ENCODE data around the gene FOSB. TPM values are rescaled to one million over a fixed set of nuclear protein-coding genes. Genes with fewer than 3 reads are reported as not detected.

The FOSB gene
- total and polyA plus RNA-seq, 2 donors (not counting 1 experiment from before 2014, with no cell fraction given) = 2.8 to 24.9 TPM

DNA sequence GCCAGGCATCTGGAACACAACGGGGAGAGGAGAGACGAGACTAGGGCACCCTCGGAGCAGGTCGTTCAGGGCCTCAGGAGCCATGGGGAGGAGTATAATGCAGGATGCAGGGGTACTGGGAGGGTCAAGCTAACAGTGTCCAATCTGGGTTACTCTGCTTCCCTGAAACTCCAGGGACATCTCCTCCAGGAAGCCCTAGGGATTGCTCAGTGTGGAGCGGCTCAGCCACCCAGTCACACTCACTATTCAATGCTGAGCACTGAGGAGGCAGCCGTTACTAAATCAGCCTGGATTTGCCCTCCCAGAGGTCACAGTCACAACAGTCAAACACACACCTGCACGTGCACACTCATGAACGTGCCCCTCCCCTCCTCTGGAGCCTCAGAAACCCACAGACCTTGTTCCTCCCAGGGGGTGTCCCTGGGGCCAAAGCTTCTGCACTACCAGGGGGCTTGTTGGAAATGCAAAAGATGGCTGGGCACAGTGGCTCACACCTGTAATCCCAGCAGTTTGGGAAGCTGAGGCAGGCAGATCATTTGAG is 6.9 kb upstream of the FOSB start:
- Histone ChIP-seq H3K9me3 (ENCODE audit: control insufficient read depth, insufficient read depth, low read depth, low read length) (no peaks in the 10 kb centered on the region), H3K4me3 (replicated peaks in 1 of 4; ENCODE audit: control extremely low read depth in 1 of 4, insufficient read depth in 1 of 4, low read depth in 3 of 4, low read length in 4 of 4) (no peak overlapping the region), H3K4me2 (ENCODE audit: extremely low read depth, insufficient read depth, low read length) (no peak overlapping the region), H3K79me2 (ENCODE audit: control insufficient read depth, insufficient read depth, low read length) (no peaks in the 10 kb centered on the region), H2AFZ (ENCODE audit: low read length) (no peak overlapping the region), H3K36me3 (ENCODE audit: control insufficient read depth, insufficient read depth, low read length) (no peaks in the 10 kb centered on the region), H3K27me3 (ENCODE audit: control insufficient read depth, insufficient read depth, low read length) (no peaks in the 10 kb centered on the region), H3K4me1 (ENCODE audit: control insufficient read depth, extremely low read depth, insufficient read depth, low read length) (peaks cover 6% of the 10 kb centered on the region), H3K9ac (ENCODE audit: insufficient read depth, low read length) (no peak overlapping the region), H4K20me1 (ENCODE audit: control insufficient read depth, extremely low read depth, insufficient read depth, low read length) (no peaks in the 10 kb centered on the region), H3K27ac (ENCODE audit: insufficient read depth, low read length) (no peak overlapping the region)
- no peak for TF ChIP-seq CTCF (conservative IDR thresholded peaks at IDR 0.05 in 1 of 2, IDR thresholded peaks at IDR 0.05 in 1 of 2; ENCODE audit: low read depth in 1 of 2, low read length in 2 of 2)
- no peak for TF ChIP-seq EZH2 (IDR thresholded peaks at IDR 0.05; ENCODE audit: low read length, missing control alignments)
- DNase-seq (ENCODE audit: low read depth in 2 of 2) = no peak

DNA sequence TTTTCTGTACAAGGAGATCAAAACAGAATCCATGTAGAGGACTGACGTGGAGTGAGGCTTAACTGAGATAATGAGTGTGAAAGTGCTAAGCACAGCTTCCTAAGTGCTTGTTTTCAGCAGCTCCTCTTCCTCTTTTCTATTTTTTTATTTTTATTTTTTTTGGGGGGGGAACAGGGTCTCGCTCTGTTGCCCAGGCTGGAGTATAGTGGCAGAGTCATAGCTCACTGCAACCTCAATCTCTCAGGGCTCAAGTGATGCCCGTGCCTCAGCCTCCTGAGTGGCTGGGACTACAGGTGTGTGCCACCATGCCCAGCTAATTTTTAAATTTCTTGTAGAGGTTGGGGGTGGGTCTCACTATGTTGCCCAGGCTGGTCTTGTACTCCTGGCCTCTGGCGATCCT is 5.6 kb upstream of the FOSB start:
- H3K4me1 ChIP-seq (ENCODE audit: control insufficient read depth, extremely low read depth, insufficient read depth, low read length) = peaks cover 2% of the 10 kb centered on the region
- no peak for DNase-seq (ENCODE audit: low read depth in 2 of 2)
- no peak overlapping the region for H3K9ac ChIP-seq (ENCODE audit: insufficient read depth, low read length)
- H4K20me1 ChIP-seq (ENCODE audit: control insufficient read depth, extremely low read depth, insufficient read depth, low read length) = no peaks in the 10 kb centered on the region
- no peaks in the 10 kb centered on the region for H3K27me3 ChIP-seq (ENCODE audit: control insufficient read depth, insufficient read depth, low read length)
- no peaks in the 10 kb centered on the region for H3K36me3 ChIP-seq (ENCODE audit: control insufficient read depth, insufficient read depth, low read length)
- no peak overlapping the region for H3K27ac ChIP-seq (ENCODE audit: insufficient read depth, low read length)
- H3K79me2 ChIP-seq (ENCODE audit: control insufficient read depth, insufficient read depth, low read length) = no peaks in the 10 kb centered on the region
- H3K4me3 ChIP-seq (replicated peaks in 1 of 4; ENCODE audit: control extremely low read depth in 1 of 4, insufficient read depth in 1 of 4, low read depth in 3 of 4, low read length in 4 of 4) = no peak overlapping the region
- no peaks in the 10 kb centered on the region for H3K9me3 ChIP-seq (ENCODE audit: control insufficient read depth, insufficient read depth, low read depth, low read length)
- TF ChIP-seq EZH2 (IDR thresholded peaks at IDR 0.05; ENCODE audit: low read length, missing control alignments) = no peak
- no peak for TF ChIP-seq CTCF (conservative IDR thresholded peaks at IDR 0.05 in 1 of 2, IDR thresholded peaks at IDR 0.05 in 1 of 2; ENCODE audit: low read depth in 1 of 2, low read length in 2 of 2)
- no peak overlapping the region for H3K4me2 ChIP-seq (ENCODE audit: extremely low read depth, insufficient read depth, low read length)
- H2AFZ ChIP-seq (ENCODE audit: low read length) = no peak overlapping the region

DNA sequence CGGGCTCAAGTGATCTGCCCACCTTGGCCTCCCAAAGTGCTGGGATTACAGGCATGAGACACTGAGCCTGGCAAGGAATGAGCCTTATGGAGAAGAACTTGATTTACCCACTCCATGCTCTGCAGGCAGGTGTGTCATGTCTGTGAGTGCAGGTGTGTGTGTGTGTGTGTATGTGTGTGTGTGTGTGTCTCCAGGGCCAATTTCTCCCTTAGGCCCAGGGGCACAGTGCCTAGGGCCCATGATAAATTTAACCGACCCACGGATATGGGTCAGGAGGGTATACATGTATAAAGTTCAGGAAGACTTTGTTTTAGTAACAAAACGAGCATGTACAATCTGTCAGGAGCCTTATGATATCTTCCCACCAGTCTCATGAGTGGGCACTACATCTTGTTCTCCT is 4.6 kb upstream of the FOSB start:
- no peak overlapping the region for H3K4me3 ChIP-seq (replicated peaks in 1 of 4; ENCODE audit: control extremely low read depth in 1 of 4, insufficient read depth in 1 of 4, low read depth in 3 of 4, low read length in 4 of 4)
- TF ChIP-seq CTCF (conservative IDR thresholded peaks at IDR 0.05 in 1 of 2, IDR thresholded peaks at IDR 0.05 in 1 of 2; ENCODE audit: low read depth in 1 of 2, low read length in 2 of 2) (no peak), EZH2 (IDR thresholded peaks at IDR 0.05; ENCODE audit: low read length, missing control alignments) (no peak)
- no peak for DNase-seq (ENCODE audit: low read depth in 2 of 2)

More for the DNA sequence above, 4.6 kb upstream of the FOSB start:
- Histone ChIP-seq H3K4me1 (ENCODE audit: control insufficient read depth, extremely low read depth, insufficient read depth, low read length) (peaks cover 3% of the 10 kb centered on the region), H3K79me2 (ENCODE audit: control insufficient read depth, insufficient read depth, low read length) (peaks cover 2% of the 10 kb centered on the region), H3K27ac (ENCODE audit: insufficient read depth, low read length) (no peak overlapping the region), H3K9me3 (ENCODE audit: control insufficient read depth, insufficient read depth, low read depth, low read length) (no peaks in the 10 kb centered on the region), H3K9ac (ENCODE audit: insufficient read depth, low read length) (no peak overlapping the region), H2AFZ (ENCODE audit: low read length) (no peak overlapping the region), H3K4me2 (ENCODE audit: extremely low read depth, insufficient read depth, low read length) (no peak overlapping the region), H3K36me3 (ENCODE audit: control insufficient read depth, insufficient read depth, low read length) (no peaks in the 10 kb centered on the region), H4K20me1 (ENCODE audit: control insufficient read depth, extremely low read depth, insufficient read depth, low read length) (no peaks in the 10 kb centered on the region), H3K27me3 (ENCODE audit: control insufficient read depth, insufficient read depth, low read length) (no peaks in the 10 kb centered on the region)

All from fibroblast of lung (primary cell).